Choroid plexus epithelial cell (primary cell): Measurements from ENCODE around the gene WTAP.
A peak's percentile ranks its signal among the peaks of the same experiment; 100 is the strongest.
"Not testable (repeated sequence)": the region's sequence is repeated elsewhere in the genome, so short reads cannot be mapped to it uniquely, and the experiment has no call there.

Source experiments
- DNase-seq: peaks from one replicate; pipeline ENCODE4 v3.0.0-alpha.2; 2010; ENCODE audit warnings: low read depth
- H3K4me3 ChIP-seq: 2 replicates; pipeline ENCODE4 v1.5.1; 2011; ENCODE audit warnings: low read depth, mild to moderate bottlenecking, control low read depth, low read length, moderate library complexity
- CTCF ChIP-seq: conservative IDR thresholded peaks from 2 replicates; pipeline ENCODE4 v1.5.1; 2011; ENCODE audit warnings: low read depth, mild to moderate bottlenecking, control low read depth, inconsistent platforms, low read length, moderate library complexity

The WTAP gene

GRCh38 chr6:159778542-159779103, 51.3 kb downstream of the WTAP start:
- no peak for TF ChIP-seq CTCF
- no peak for DNase-seq
- no peak overlapping the region for H3K4me3 ChIP-seq

- H3K4me3 ChIP-seq = peak overlapping the region; percentile 100
- no peak for DNase-seq
- TF ChIP-seq CTCF = no peak
Measured at GRCh38 chr6:159788276-159788675, 61.0 kb downstream of the WTAP start.

- DNase-seq = peak; percentile 57
- no peak for TF ChIP-seq CTCF
- H3K4me3 ChIP-seq = peak overlapping the region; percentile 100
Measured at GRCh38 chr6:159788753-159789376, 61.6 kb downstream of the WTAP start.

GRCh38 chr6:159789377-159790148, 62.3 kb downstream of the WTAP start, which contains the start of gene TCP1:
TCP1 (minus strand) TSS chr6:159789602; CDS start chr6:159789468, 134 bp downstream.
- H3K4me3 ChIP-seq = peak within 1 kb of the TSS; percentile 100
- peak; percentile 100 for DNase-seq
- TF ChIP-seq CTCF = no peak

- peak; percentile 99 for DNase-seq
- no peak for TF ChIP-seq CTCF
- H3K4me3 ChIP-seq = peak within 1 kb of the TSS; percentile 100
Measured at GRCh38 chr6:159790149-159790955, 63.0 kb downstream of the WTAP start, which contains the start of gene MRPL18. MRPL18 (plus strand) TSS chr6:159790467; CDS start chr6:159790588, 121 bp downstream.

GRCh38 chr6:159790956-159791598, 63.8 kb downstream of the WTAP start:
- peak overlapping the region; percentile 82 for H3K4me3 ChIP-seq
- DNase-seq = no peak
- no peak for TF ChIP-seq CTCF

- not testable (repeated sequence) for H3K4me3 ChIP-seq, DNase-seq
Measured at GRCh38 chr6:159794976-159795375, 67.7 kb downstream of the WTAP start.
